ENCODE measurements around the gene TMEM150B.

The TMEM150B gene

GRCh38 chr19:55325172-55325571 lies at the start of gene TMEM150B:
Gene TMEM150B, minus strand, starts transcription at chr19:55325341. Its CDS starts 4,305 bp downstream, at chr19:55321036.
- in situ Hi-C loops (cut with MboI; ENCODE audit: low pct_unique_long_range_greater_than_20kb, low sequenced_read_pairs, unreplicated experiment): no loop called here
- DNase-seq (ENCODE audit: low spot score): no peak
- TF ChIP-seq CTCF (IDR thresholded peaks at IDR 0.05; ENCODE audit: extremely low read depth, insufficient read depth, missing control alignments): no peak

GRCh38 chr19:55373993-55374757 lies 49.0 kb upstream of the TMEM150B start:
- TF ChIP-seq CTCF (IDR thresholded peaks at IDR 0.05; ENCODE audit: extremely low read depth, insufficient read depth, missing control alignments): no peak
- no peak for DNase-seq (ENCODE audit: low spot score)
- in situ Hi-C loops (cut with MboI; ENCODE audit: low pct_unique_long_range_greater_than_20kb, low sequenced_read_pairs, unreplicated experiment): no loop called here

GRCh38 chr19:55373306-55373992 lies 48.3 kb upstream of the TMEM150B start:
- in situ Hi-C loops (cut with MboI; ENCODE audit: low pct_unique_long_range_greater_than_20kb, low sequenced_read_pairs, unreplicated experiment): no loop called here
- DNase-seq (ENCODE audit: low spot score): no peak
- no peak for TF ChIP-seq CTCF (IDR thresholded peaks at IDR 0.05; ENCODE audit: extremely low read depth, insufficient read depth, missing control alignments)

GRCh38 chr19:55372316-55373081 lies 47.4 kb upstream of the TMEM150B start:
- in situ Hi-C loops (cut with MboI; ENCODE audit: low pct_unique_long_range_greater_than_20kb, low sequenced_read_pairs, unreplicated experiment): no loop called here
- no peak for DNase-seq (ENCODE audit: low spot score)
- TF ChIP-seq CTCF (IDR thresholded peaks at IDR 0.05; ENCODE audit: extremely low read depth, insufficient read depth, missing control alignments): no peak

GRCh38 chr19:55370305-55370988 lies 45.3 kb upstream of the TMEM150B start, which contains the start of gene IL11:
Gene IL11, minus strand, starts transcription at chr19:55370463. Its CDS starts 153 bp downstream, at chr19:55370310.
- in situ Hi-C loops (cut with MboI; ENCODE audit: low pct_unique_long_range_greater_than_20kb, low sequenced_read_pairs, unreplicated experiment): no loop called here
- DNase-seq (ENCODE audit: low spot score): no peak
- no peak for TF ChIP-seq CTCF (IDR thresholded peaks at IDR 0.05; ENCODE audit: extremely low read depth, insufficient read depth, missing control alignments)

All from GM13977 (cell line).